ENCODE data around the gene SCUBE2. TPM values are rescaled to one million over a fixed set of nuclear protein-coding genes. Genes with fewer than 3 reads are reported as not detected.

The SCUBE2 gene
- total RNA-seq, 1 donor from 2014 or later, result 1.5 TPM

- Mint-ChIP-seq H3K27ac (ENCODE audit: unreplicated experiment) (no peak overlapping the region), H3K4me1 (ENCODE audit: low read depth, unreplicated experiment) (peaks cover 3% of the 10 kb centered on the region), H3K36me3 (ENCODE audit: low read depth, unreplicated experiment) (peaks cover 2% of the 10 kb centered on the region), H3K4me3 (ENCODE audit: unreplicated experiment) (no peak overlapping the region), H3K27me3 (ENCODE audit: low read depth, unreplicated experiment) (peaks cover 44% of the 10 kb centered on the region), H3K9me3 (ENCODE audit: unreplicated experiment) (peaks cover 6% of the 10 kb centered on the region)
- H3K27me3 ChIP-seq (ENCODE audit: insufficient read depth, low read length), result peaks cover 13% of the 10 kb centered on the region
- H3K27ac ChIP-seq (ENCODE audit: low read depth, low read length), result no peak overlapping the region
- no peaks in the 10 kb centered on the region for H4K20me1 ChIP-seq (ENCODE audit: insufficient read depth, low read length)
- no peak overlapping the region for H3K4me3 ChIP-seq (ENCODE audit: insufficient read depth, low read depth, low read length)
- no peaks in the 10 kb centered on the region for H3K36me3 ChIP-seq (ENCODE audit: insufficient read depth, low read length)
- H3K4me1 ChIP-seq (ENCODE audit: insufficient read depth, low read length), result peaks cover 10% of the 10 kb centered on the region
- H3K79me2 ChIP-seq (ENCODE audit: insufficient read depth, low read length), result no peaks in the 10 kb centered on the region
- TF ChIP-seq CTCF (IDR thresholded peaks at IDR 0.05; ENCODE audit: insufficient read depth, low read depth, low read length) (no peak), EZH2 (IDR thresholded peaks at IDR 0.05; ENCODE audit: insufficient read depth, low read length) (no peak)
- H3K9ac ChIP-seq (ENCODE audit: low read length), result no peak overlapping the region
- no peak overlapping the region for H2AFZ ChIP-seq (ENCODE audit: low read depth, low read length)
- FAIRE-seq (no peak), DNase-seq (ENCODE audit: low read depth) (no peak)
- no peaks in the 10 kb centered on the region for H3K9me3 ChIP-seq (ENCODE audit: insufficient read depth, low read depth, low read length)
- H3K4me2 ChIP-seq (ENCODE audit: low read length), result no peak overlapping the region
Measured at GRCh38 chr11:9008011-9008550, 83.3 kb downstream of the SCUBE2 start.

GRCh38 chr11:9005087-9005486 lies 86.3 kb downstream of the SCUBE2 start:
- DNase-seq (ENCODE audit: low read depth), result no peak
- H3K4me1 ChIP-seq (ENCODE audit: insufficient read depth, low read length), result peaks cover 24% of the 10 kb centered on the region
- no peak for FAIRE-seq
- no peak overlapping the region for H3K27ac Mint-ChIP-seq (ENCODE audit: unreplicated experiment)
- peaks cover 4% of the 10 kb centered on the region for H3K79me2 ChIP-seq (ENCODE audit: insufficient read depth, low read length)
- no peaks in the 10 kb centered on the region for H3K9me3 ChIP-seq (ENCODE audit: insufficient read depth, low read depth, low read length)
- H3K4me1 Mint-ChIP-seq (ENCODE audit: low read depth, unreplicated experiment), result peaks cover 9% of the 10 kb centered on the region
- H3K27ac ChIP-seq (ENCODE audit: low read depth, low read length), result no peak overlapping the region
- H2AFZ ChIP-seq (ENCODE audit: low read depth, low read length), result no peak overlapping the region
- peaks cover 2% of the 10 kb centered on the region for H3K9me3 Mint-ChIP-seq (ENCODE audit: unreplicated experiment)
- H3K27me3 ChIP-seq (ENCODE audit: insufficient read depth, low read length), result peaks cover 13% of the 10 kb centered on the region
- H3K27me3 Mint-ChIP-seq (ENCODE audit: low read depth, unreplicated experiment), result peaks cover 40% of the 10 kb centered on the region
- H3K4me3 ChIP-seq (ENCODE audit: insufficient read depth, low read depth, low read length), result no peak overlapping the region
- H3K4me3 Mint-ChIP-seq (ENCODE audit: unreplicated experiment), result peak overlapping the region; percentile 11
- TF ChIP-seq EZH2 (IDR thresholded peaks at IDR 0.05; ENCODE audit: insufficient read depth, low read length), result no peak
- TF ChIP-seq CTCF (IDR thresholded peaks at IDR 0.05; ENCODE audit: insufficient read depth, low read depth, low read length), result no peak
- no peaks in the 10 kb centered on the region for H4K20me1 ChIP-seq (ENCODE audit: insufficient read depth, low read length)
- no peak overlapping the region for H3K9ac ChIP-seq (ENCODE audit: low read length)
- H3K36me3 ChIP-seq (ENCODE audit: insufficient read depth, low read length), result no peaks in the 10 kb centered on the region
- no peak overlapping the region for H3K4me2 ChIP-seq (ENCODE audit: low read length)
- peaks cover 2% of the 10 kb centered on the region for H3K36me3 Mint-ChIP-seq (ENCODE audit: low read depth, unreplicated experiment)

- no peaks in the 10 kb centered on the region for H3K9me3 Mint-ChIP-seq (ENCODE audit: unreplicated experiment)
- no peak for TF ChIP-seq CTCF (IDR thresholded peaks at IDR 0.05; ENCODE audit: insufficient read depth, low read depth, low read length)
- TF ChIP-seq EZH2 (IDR thresholded peaks at IDR 0.05; ENCODE audit: insufficient read depth, low read length), result peak; percentile 83
- H3K36me3 Mint-ChIP-seq (ENCODE audit: low read depth, unreplicated experiment), result peaks cover 2% of the 10 kb centered on the region
- peak overlapping the region; percentile 11 for H3K4me3 Mint-ChIP-seq (ENCODE audit: unreplicated experiment)
- H3K27me3 Mint-ChIP-seq (ENCODE audit: low read depth, unreplicated experiment), result peaks cover 40% of the 10 kb centered on the region
- DNase-seq (ENCODE audit: low read depth) (no peak), FAIRE-seq (no peak)
- Histone ChIP-seq H3K79me2 (ENCODE audit: insufficient read depth, low read length) (peaks cover 5% of the 10 kb centered on the region), H3K9me3 (ENCODE audit: insufficient read depth, low read depth, low read length) (no peaks in the 10 kb centered on the region), H3K27me3 (ENCODE audit: insufficient read depth, low read length) (peaks cover 13% of the 10 kb centered on the region), H3K27ac (ENCODE audit: low read depth, low read length) (no peak overlapping the region), H3K4me1 (ENCODE audit: insufficient read depth, low read length) (peaks cover 24% of the 10 kb centered on the region), H2AFZ (ENCODE audit: low read depth, low read length) (peak overlapping the region; percentile 89), H3K4me3 (ENCODE audit: insufficient read depth, low read depth, low read length) (peak overlapping the region; percentile 59), H4K20me1 (ENCODE audit: insufficient read depth, low read length) (no peaks in the 10 kb centered on the region), H3K36me3 (ENCODE audit: insufficient read depth, low read length) (no peaks in the 10 kb centered on the region), H3K9ac (ENCODE audit: low read length) (peak overlapping the region; percentile 68), H3K4me2 (ENCODE audit: low read length) (peak overlapping the region; percentile 83)
- H3K4me1 Mint-ChIP-seq (ENCODE audit: low read depth, unreplicated experiment), result peaks cover 9% of the 10 kb centered on the region
- H3K27ac Mint-ChIP-seq (ENCODE audit: unreplicated experiment), result no peak overlapping the region
Measured at GRCh38 chr11:9004183-9004926, 87.0 kb downstream of the SCUBE2 start.
